Loucy (cell line): Measurements from ENCODE around the gene ELOF1.

Experiments used
- H2AFZ ChIP-seq: fragments of 200-600 bp; sonication (generic); 2 replicates; pipeline ENCODE4 v1.6.0; 2016; ENCODE audit warnings: antibody characterized with exemption, mild to moderate bottlenecking, low read length, moderate library complexity
- H3F3A ChIP-seq: fragments of 200-600 bp; 2 replicates; pipeline ENCODE4 v1.6.0; 2016; ENCODE audit warnings: antibody characterized with exemption, low read depth, mild to moderate bottlenecking
- H3K27me3 ChIP-seq: fragments of 200-600 bp; sonication (generic); 2 replicates; pipeline ENCODE4 v1.6.1; 2014; ENCODE audit warnings: low read length, mild to moderate bottlenecking; ENCODE audit not compliant: insufficient read depth, poor library complexity, severe bottlenecking
- H3K36me3 ChIP-seq: fragments of 200-600 bp; sonication (generic); 2 replicates; pipeline ENCODE4 v1.6.1; 2016; ENCODE audit warnings: low read length; ENCODE audit not compliant: insufficient read depth
- H3K4me1 ChIP-seq: fragments of 200-600 bp; sonication (generic); 2 replicates; pipeline ENCODE4 v1.5.1; 2014; ENCODE audit warnings: low read length, mild to moderate bottlenecking; ENCODE audit not compliant: insufficient read depth, poor library complexity, severe bottlenecking
- H3K4me2 ChIP-seq: fragments of 200-600 bp; sonication (generic); 2 replicates; pipeline ENCODE4 v1.6.0; 2014; ENCODE audit warnings: antibody characterized with exemption, low read length, low read depth, mild to moderate bottlenecking; ENCODE audit not compliant: poor library complexity, severe bottlenecking
- H3K4me3 ChIP-seq: fragments of 200-600 bp; sonication (generic); 2 replicates; pipeline ENCODE4 v1.5.1; 2014; ENCODE audit warnings: low read length, mild to moderate bottlenecking, mixed read lengths; ENCODE audit not compliant: poor library complexity, severe bottlenecking
- H3K79me2 ChIP-seq: fragments of 200-600 bp; sonication (generic); 2 replicates; pipeline ENCODE4 v1.6.1; 2014; ENCODE audit warnings: low read length; ENCODE audit not compliant: insufficient read depth
- H3K9ac ChIP-seq: fragments of 200-600 bp; sonication (generic); 2 replicates; pipeline ENCODE4 v1.6.0; 2014; ENCODE audit warnings: mild to moderate bottlenecking, low read depth, low read length, moderate library complexity; ENCODE audit not compliant: poor library complexity, severe bottlenecking
- H3K9me2 ChIP-seq: fragments of 200-600 bp; sonication (generic); replicated peaks from 2 replicates; pipeline ENCODE4 v1.6.1; 2016; ENCODE audit warnings: low read depth, low read length, mixed read lengths
- H3K9me3 ChIP-seq: fragments of 200-600 bp; sonication (generic); 2 replicates; pipeline ENCODE4 v1.6.1; 2014; ENCODE audit warnings: mild to moderate bottlenecking, antibody characterized with exemption, low read length, low read depth; ENCODE audit not compliant: insufficient read depth
- H4K20me1 ChIP-seq: fragments of 200-600 bp; sonication (generic); 2 replicates; pipeline ENCODE4 v1.6.0; 2014; ENCODE audit warnings: antibody characterized with exemption, low read length, mild to moderate bottlenecking; ENCODE audit not compliant: insufficient read depth, poor library complexity, severe bottlenecking
- EZH2phosphoT487 ChIP-seq: fragments of 200-600 bp; IDR thresholded peaks from 2 replicates; pipeline ENCODE4 v1.6.1; 2018; ENCODE audit warnings: antibody characterized with exemption, mild to moderate bottlenecking, moderate library complexity, borderline replicate concordance
- TF ChIP-seq, protein P1 (sequence below): fragments of 200-600 bp; sonication (generic); conservative IDR thresholded peaks from 2 replicates; pipeline ENCODE4 v1.5.1; 2014; ENCODE audit warnings: mild to moderate bottlenecking, antibody characterized with exemption, low read length

The ELOF1 gene

DNA sequence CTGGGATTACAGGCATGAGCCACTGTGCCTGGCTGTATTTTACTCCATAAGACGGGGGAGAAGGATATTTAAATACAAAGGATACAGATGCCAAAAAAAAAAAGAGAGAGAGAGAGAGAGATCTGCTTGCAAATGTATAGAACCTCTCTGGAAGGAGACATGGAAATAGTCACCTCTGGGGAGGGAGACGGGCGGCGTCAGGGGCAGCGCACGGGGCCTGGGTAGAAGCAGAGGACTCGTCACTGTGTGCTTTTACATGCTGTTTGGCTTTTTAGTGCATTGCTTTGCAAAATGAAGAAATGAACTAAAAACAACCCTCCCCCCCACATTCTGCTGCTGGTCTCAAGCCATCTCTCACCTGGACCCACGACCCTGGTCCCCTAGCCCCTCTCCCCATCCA, 48.6 kb downstream of the ELOF1 start:
- Histone ChIP-seq H3K9ac (no peak overlapping the region), H3K79me2 (peaks cover 12% of the 10 kb centered on the region), H3K9me2 (no peaks in the 10 kb centered on the region), H3K9me3 (no peaks in the 10 kb centered on the region), H2AFZ (no peak overlapping the region), H3F3A (no peaks in the 10 kb centered on the region), H3K27me3 (no peaks in the 10 kb centered on the region), H3K4me3 (no peak overlapping the region), H3K36me3 (no peaks in the 10 kb centered on the region), H3K4me1 (peaks cover 5% of the 10 kb centered on the region), H3K4me2 (no peak overlapping the region), H4K20me1 (no peaks in the 10 kb centered on the region)
- TF ChIP-seq EZH2phosphoT487, result no peak
- TF ChIP-seq, protein P1, sequence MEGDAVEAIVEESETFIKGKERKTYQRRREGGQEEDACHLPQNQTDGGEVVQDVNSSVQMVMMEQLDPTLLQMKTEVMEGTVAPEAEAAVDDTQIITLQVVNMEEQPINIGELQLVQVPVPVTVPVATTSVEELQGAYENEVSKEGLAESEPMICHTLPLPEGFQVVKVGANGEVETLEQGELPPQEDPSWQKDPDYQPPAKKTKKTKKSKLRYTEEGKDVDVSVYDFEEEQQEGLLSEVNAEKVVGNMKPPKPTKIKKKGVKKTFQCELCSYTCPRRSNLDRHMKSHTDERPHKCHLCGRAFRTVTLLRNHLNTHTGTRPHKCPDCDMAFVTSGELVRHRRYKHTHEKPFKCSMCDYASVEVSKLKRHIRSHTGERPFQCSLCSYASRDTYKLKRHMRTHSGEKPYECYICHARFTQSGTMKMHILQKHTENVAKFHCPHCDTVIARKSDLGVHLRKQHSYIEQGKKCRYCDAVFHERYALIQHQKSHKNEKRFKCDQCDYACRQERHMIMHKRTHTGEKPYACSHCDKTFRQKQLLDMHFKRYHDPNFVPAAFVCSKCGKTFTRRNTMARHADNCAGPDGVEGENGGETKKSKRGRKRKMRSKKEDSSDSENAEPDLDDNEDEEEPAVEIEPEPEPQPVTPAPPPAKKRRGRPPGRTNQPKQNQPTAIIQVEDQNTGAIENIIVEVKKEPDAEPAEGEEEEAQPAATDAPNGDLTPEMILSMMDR, result no peak

DNA sequence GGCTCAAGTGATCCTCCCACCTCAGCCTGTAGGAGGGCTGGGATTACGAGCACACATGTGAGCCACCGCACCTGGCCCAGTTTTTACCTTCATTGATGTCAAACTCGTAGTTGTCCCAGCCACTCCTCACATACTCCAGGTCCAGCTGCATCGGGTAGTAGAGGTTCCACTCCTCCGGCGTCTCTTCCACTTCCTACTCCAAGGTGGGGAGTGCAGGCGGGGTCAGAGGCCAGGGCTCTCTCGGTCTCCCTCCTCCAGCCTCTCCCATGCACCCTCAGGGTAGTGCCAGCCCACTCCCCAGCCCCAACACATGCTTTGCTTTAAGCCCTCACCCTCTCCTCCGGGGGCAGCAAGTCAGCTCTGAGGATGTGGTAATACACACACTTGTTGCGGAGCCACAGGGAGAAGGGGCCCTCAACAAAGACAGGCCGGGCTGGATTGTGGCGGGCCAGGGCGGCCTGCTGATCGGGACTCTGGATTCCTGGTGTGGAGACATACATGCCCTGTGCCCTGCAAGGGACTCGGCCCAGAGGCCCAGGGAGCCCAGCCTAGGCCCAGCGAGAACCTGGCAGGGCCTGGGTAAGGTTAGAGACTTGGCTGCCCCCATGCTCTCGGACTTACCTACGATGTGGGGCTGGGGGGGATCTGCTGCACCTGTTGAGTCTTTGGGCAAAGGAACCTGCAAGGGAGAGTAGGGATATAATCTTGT, 51.5 kb downstream of the ELOF1 start:
- H3K36me3 ChIP-seq, result no peaks in the 10 kb centered on the region
- no peak for TF ChIP-seq EZH2phosphoT487
- TF ChIP-seq, protein P1, result no peak
- H3K9me2 ChIP-seq, result no peaks in the 10 kb centered on the region
- H3K4me1 ChIP-seq, result peaks cover 11% of the 10 kb centered on the region
- H3K4me3 ChIP-seq, result peak overlapping the region; percentile 77
- peak overlapping the region; percentile 81 for H3K9ac ChIP-seq
- H3K9me3 ChIP-seq, result no peaks in the 10 kb centered on the region
- no peaks in the 10 kb centered on the region for H4K20me1 ChIP-seq
- H3K4me2 ChIP-seq, result peak overlapping the region; percentile 83
- H2AFZ ChIP-seq, result no peak overlapping the region
- H3F3A ChIP-seq, result no peaks in the 10 kb centered on the region
- no peaks in the 10 kb centered on the region for H3K27me3 ChIP-seq
- peaks cover 24% of the 10 kb centered on the region for H3K79me2 ChIP-seq

DNA sequence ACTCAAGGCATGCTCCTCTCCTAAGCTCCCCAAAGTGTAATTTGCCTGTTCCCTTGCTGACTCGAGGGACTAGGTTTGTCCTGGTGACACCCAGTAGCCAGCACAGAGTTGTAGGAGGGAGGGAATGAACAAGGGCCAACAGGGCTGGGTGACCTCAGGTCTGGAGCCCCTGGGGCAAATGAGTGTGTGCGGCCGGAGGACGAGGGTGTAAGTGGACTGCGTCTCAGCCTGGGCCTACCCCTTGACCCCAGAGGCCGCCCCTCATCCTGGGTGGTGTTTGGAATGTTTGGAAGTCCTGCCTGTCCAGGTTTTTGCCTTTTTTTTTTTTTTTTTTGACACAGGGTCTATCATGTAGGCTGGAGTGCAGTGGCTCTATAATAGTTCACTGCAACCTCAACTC, 52.1 kb downstream of the ELOF1 start:
- peaks cover 11% of the 10 kb centered on the region for H3K4me1 ChIP-seq
- H3K27me3 ChIP-seq, result no peaks in the 10 kb centered on the region
- H3K9me2 ChIP-seq, result no peaks in the 10 kb centered on the region
- TF ChIP-seq EZH2phosphoT487, result no peak
- TF ChIP-seq, protein P1, result no peak
- no peaks in the 10 kb centered on the region for H3K9me3 ChIP-seq
- H3K4me3 ChIP-seq, result peak overlapping the region; percentile 77
- no peaks in the 10 kb centered on the region for H3K36me3 ChIP-seq
- H2AFZ ChIP-seq, result no peak overlapping the region
- H3K79me2 ChIP-seq, result peaks cover 24% of the 10 kb centered on the region
- peak overlapping the region; percentile 81 for H3K9ac ChIP-seq
- no peaks in the 10 kb centered on the region for H3F3A ChIP-seq
- peak overlapping the region; percentile 83 for H3K4me2 ChIP-seq
- no peaks in the 10 kb centered on the region for H4K20me1 ChIP-seq
